ENCODE measurements around the gene TARP.

Gene TARP

GRCh38 chr7:38211940-38212339 is 61.5 kb downstream of the TARP start:
- DNase-seq: no peak

- no peak for DNase-seq
Measured at GRCh38 chr7:38211486-38211885, 62.0 kb downstream of the TARP start.

All from CD4-positive, alpha-beta T cell treated with Interleukin-10 for 1 hour (primary cell).